ENCODE results near the gene EIF2AK2.

Gene EIF2AK2

DNA sequence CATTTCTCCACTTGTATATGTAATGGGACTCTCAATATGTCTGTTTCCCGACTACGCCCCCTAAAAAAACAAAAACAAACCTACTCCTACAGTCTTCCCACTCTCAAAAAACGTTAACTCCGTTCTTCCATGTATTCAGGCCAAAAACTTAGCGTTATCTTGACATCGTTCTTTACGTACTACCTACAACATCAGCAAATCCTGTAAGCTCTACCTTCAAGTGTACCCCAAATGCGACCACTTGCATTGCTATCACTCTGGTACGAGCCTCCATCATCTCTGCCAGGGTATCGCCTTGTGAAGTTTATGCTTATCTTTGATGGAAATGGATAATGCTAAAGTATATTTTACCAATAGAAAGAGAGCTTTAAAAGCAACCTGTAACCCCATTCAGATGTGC, 72.0 kb downstream of the EIF2AK2 start:
- H3K9me3 ChIP-seq (ENCODE audit: control insufficient read depth in 5 of 5, low read length in 5 of 5), result no peaks in the 10 kb centered on the region
- H3K27me3 ChIP-seq (ENCODE audit: control insufficient read depth in 5 of 5, insufficient read depth in 4 of 5, low read length in 5 of 5), result no peaks in the 10 kb centered on the region
- peaks cover 0 to 74% (median 64%) of the 10 kb centered on the region in 5 donors for H3K4me1 ChIP-seq (ENCODE audit: control insufficient read depth in 5 of 5, insufficient read depth in 5 of 5, low read length in 5 of 5)
- peak overlapping the region; percentile 74 for H3K27ac ChIP-seq (ENCODE audit: low read depth, low read length)
- peaks cover 8 to 18% (median 15%) of the 10 kb centered on the region in 5 donors for H3K36me3 ChIP-seq (ENCODE audit: control insufficient read depth in 5 of 5, insufficient read depth in 5 of 5, low read length in 5 of 5)
- H3K4me3 ChIP-seq (ENCODE audit: low read depth in 1 of 5, low read length in 5 of 5), result peak overlapping the region; percentile 93 to 100 (median 99)
- H3K9ac ChIP-seq (ENCODE audit: low read length in 5 of 5), result peak overlapping the region; percentile 70 to 96 (median 85)

DNA sequence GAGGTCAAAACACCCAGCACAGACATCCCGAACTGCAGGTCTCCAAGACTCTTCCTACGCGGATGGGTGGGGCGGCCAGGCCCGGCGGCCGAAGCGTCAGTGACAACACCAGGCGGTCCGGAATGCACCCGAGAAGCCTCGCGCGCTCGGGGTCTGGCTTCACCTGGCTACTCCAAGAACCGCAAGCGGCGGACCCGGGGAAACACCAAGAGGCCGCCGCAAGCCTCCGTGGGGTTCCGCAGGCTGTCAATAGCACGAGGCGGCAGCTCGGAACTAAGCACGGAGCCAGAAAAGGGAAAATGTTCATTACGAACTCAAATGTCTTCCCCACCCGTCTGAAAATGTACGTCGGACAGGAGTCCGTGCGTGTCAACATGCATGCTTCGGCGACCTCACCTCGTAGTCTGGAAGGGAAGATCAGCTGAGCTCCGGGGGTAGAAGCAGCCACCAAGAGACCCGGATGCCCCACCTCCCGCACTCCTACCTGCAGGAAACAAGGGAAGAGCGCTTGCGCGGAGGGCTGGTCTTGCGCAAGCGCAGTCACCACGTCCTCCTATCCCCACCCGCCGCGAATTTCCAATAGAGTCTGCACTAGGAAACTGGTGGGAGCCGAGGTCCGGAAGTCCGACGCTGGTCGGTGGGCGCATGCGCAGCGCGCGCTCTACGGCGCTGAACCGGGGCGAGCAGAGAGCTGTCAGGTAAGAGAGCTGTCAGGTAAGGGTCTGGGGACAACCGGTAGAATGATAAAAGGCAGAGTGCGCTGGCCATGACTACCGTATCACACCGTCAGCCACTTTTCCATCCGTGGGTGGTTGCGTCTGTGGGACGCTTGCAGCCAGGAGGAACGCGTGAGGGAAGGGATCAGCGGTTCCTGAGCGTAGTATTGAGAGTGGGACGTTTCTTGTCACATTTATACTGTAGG, 72.6 kb downstream of the EIF2AK2 start, which contains the start of the genes GPATCH11 and HEATR5B:
GPATCH11 (plus strand) TSS at position 646 of the 922 bp plus-strand sequence. CDS start 3,864 bp downstream, outside the sequence.
HEATR5B (minus strand) TSS at position 500 of the 922 bp plus-strand sequence. CDS start 958 bp downstream, outside the sequence.
- Histone ChIP-seq H3K36me3 (ENCODE audit: control insufficient read depth in 5 of 5, insufficient read depth in 5 of 5, low read length in 5 of 5) (peaks cover 2 to 14% (median 12%) of the 10 kb centered on the region in 5 donors), H3K4me3 (ENCODE audit: low read depth in 1 of 5, low read length in 5 of 5) (peak within 1 kb of the TSS; percentile 93 to 100 (median 99)), H3K9ac (ENCODE audit: low read length in 5 of 5) (peak within 1 kb of the TSS; percentile 70 to 96 (median 85)), H3K27me3 (ENCODE audit: control insufficient read depth in 5 of 5, insufficient read depth in 4 of 5, low read length in 5 of 5) (no peaks in the 10 kb centered on the region), H3K9me3 (ENCODE audit: control insufficient read depth in 5 of 5, low read length in 5 of 5) (no peaks in the 10 kb centered on the region), H3K4me1 (ENCODE audit: control insufficient read depth in 5 of 5, insufficient read depth in 5 of 5, low read length in 5 of 5) (peaks cover 0 to 74% (median 64%) of the 10 kb centered on the region in 5 donors), H3K27ac (ENCODE audit: low read depth, low read length) (peak within 1 kb of the TSS; percentile 74)

DNA sequence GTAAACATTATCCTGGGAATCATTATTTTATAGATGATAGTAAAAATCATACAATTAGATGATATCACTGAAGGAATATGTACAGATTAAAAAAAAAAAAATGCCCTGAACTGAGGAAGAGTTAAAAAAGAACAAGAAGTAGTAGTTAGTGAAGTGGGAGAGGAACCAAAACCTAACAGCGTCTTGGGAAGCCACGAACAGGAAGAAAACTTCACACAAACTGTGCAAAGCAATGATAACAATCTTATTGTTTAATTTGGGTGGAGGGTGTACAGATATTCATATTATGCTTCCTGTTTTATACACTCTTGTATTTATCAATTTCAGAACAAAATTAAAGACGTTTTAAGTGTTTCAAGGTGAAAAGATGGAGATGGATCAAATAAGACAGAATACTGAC, 76.1 kb downstream of the EIF2AK2 start:
- H3K4me3 ChIP-seq (ENCODE audit: low read depth in 1 of 5, low read length in 5 of 5), result no peak overlapping the region
- H3K9me3 ChIP-seq (ENCODE audit: control insufficient read depth in 5 of 5, low read length in 5 of 5), result no peaks in the 10 kb centered on the region
- no peaks in the 10 kb centered on the region for H3K27me3 ChIP-seq (ENCODE audit: control insufficient read depth in 5 of 5, insufficient read depth in 4 of 5, low read length in 5 of 5)
- peaks cover 0 to 47% (median 43%) of the 10 kb centered on the region in 5 donors for H3K4me1 ChIP-seq (ENCODE audit: control insufficient read depth in 5 of 5, insufficient read depth in 5 of 5, low read length in 5 of 5)
- H3K27ac ChIP-seq (ENCODE audit: low read depth, low read length), result no peak overlapping the region
- peaks cover 12 to 34% (median 30%) of the 10 kb centered on the region in 5 donors for H3K36me3 ChIP-seq (ENCODE audit: control insufficient read depth in 5 of 5, insufficient read depth in 5 of 5, low read length in 5 of 5)
- H3K9ac ChIP-seq (ENCODE audit: low read length in 5 of 5), result no peak overlapping the region

DNA sequence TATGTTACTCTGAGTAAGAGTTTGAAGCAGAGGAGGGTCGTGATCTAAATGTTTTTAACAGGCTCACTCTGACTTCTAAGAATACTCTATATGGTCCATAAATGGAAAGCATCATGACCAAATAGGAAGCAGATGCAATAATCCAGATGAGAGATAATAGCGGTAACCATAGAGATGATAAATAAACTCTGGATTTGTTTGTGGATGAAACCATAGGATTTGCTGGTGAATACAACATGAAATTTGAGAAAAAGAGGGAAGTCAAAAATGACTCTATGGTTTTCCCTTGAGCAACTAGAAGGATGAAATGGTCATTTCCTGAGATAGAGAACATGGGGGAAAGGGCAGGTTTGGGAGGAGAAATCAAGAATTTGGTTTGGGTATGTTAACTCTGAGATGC, 76.5 kb downstream of the EIF2AK2 start:
- H3K4me3 ChIP-seq (ENCODE audit: low read depth in 1 of 5, low read length in 5 of 5), result no peak overlapping the region
- H3K4me1 ChIP-seq (ENCODE audit: control insufficient read depth in 5 of 5, insufficient read depth in 5 of 5, low read length in 5 of 5), result peaks cover 0 to 43% (median 39%) of the 10 kb centered on the region in 5 donors
- H3K9me3 ChIP-seq (ENCODE audit: control insufficient read depth in 5 of 5, low read length in 5 of 5), result no peaks in the 10 kb centered on the region
- peaks cover 14 to 38% (median 34%) of the 10 kb centered on the region in 5 donors for H3K36me3 ChIP-seq (ENCODE audit: control insufficient read depth in 5 of 5, insufficient read depth in 5 of 5, low read length in 5 of 5)
- H3K9ac ChIP-seq (ENCODE audit: low read length in 5 of 5), result no peak overlapping the region
- H3K27ac ChIP-seq (ENCODE audit: low read depth, low read length), result no peak overlapping the region
- no peaks in the 10 kb centered on the region for H3K27me3 ChIP-seq (ENCODE audit: control insufficient read depth in 5 of 5, insufficient read depth in 4 of 5, low read length in 5 of 5)

DNA sequence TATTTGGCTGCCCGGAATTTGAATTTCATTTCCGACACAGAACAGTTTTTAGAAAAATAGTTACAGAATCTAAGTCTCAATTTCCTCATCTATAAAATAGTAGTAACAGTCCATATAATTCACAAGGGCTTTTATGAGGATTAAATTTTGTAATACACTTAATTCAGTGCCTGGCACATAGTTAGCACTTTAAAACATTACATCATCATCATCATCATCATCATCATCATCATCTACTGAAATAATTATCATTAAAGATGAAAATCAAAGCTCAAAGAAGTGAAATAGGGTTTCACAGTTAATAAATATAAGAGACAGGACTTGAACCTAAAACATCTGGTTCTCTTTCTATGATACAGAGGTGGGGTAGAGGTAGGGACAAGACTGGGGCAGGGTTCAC, 85.8 kb downstream of the EIF2AK2 start:
- Histone ChIP-seq H3K9ac (ENCODE audit: low read length in 5 of 5) (no peak overlapping the region), H3K36me3 (ENCODE audit: control insufficient read depth in 5 of 5, insufficient read depth in 5 of 5, low read length in 5 of 5) (peaks cover 32 to 64% (median 44%) of the 10 kb centered on the region in 5 donors), H3K9me3 (ENCODE audit: control insufficient read depth in 5 of 5, low read length in 5 of 5) (no peaks in the 10 kb centered on the region), H3K27me3 (ENCODE audit: control insufficient read depth in 5 of 5, insufficient read depth in 4 of 5, low read length in 5 of 5) (no peaks in the 10 kb centered on the region), H3K4me3 (ENCODE audit: low read depth in 1 of 5, low read length in 5 of 5) (no peak overlapping the region), H3K27ac (ENCODE audit: low read depth, low read length) (no peak overlapping the region), H3K4me1 (ENCODE audit: control insufficient read depth in 5 of 5, insufficient read depth in 5 of 5, low read length in 5 of 5) (no peaks in the 10 kb centered on the region)

DNA sequence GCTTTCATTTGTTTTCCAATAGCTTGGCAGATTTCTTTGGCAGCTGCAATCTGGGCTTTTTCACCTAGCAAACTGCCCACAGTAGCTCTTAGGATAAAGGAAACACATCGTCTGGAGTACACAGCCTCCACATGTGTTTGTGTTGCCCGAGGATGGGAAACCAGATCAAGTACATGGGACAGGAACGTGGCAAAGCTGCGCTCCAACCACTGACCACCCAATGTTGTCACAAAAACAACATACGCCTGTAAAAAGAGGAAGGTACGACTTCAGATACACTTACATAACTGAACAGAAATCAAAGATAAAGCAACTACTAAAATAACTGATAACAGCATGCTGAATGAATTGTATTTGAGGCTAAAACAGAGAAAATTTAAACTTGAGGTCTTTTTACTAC, 88.1 kb downstream of the EIF2AK2 start:
- no peaks in the 10 kb centered on the region for H3K4me1 ChIP-seq (ENCODE audit: control insufficient read depth in 5 of 5, insufficient read depth in 5 of 5, low read length in 5 of 5)
- H3K27ac ChIP-seq (ENCODE audit: low read depth, low read length), result no peak overlapping the region
- H3K27me3 ChIP-seq (ENCODE audit: control insufficient read depth in 5 of 5, insufficient read depth in 4 of 5, low read length in 5 of 5), result no peaks in the 10 kb centered on the region
- no peak overlapping the region for H3K9ac ChIP-seq (ENCODE audit: low read length in 5 of 5)
- no peak overlapping the region for H3K4me3 ChIP-seq (ENCODE audit: low read depth in 1 of 5, low read length in 5 of 5)
- H3K9me3 ChIP-seq (ENCODE audit: control insufficient read depth in 5 of 5, low read length in 5 of 5), result no peaks in the 10 kb centered on the region
- peaks cover 29 to 68% (median 55%) of the 10 kb centered on the region in 5 donors for H3K36me3 ChIP-seq (ENCODE audit: control insufficient read depth in 5 of 5, insufficient read depth in 5 of 5, low read length in 5 of 5)

DNA sequence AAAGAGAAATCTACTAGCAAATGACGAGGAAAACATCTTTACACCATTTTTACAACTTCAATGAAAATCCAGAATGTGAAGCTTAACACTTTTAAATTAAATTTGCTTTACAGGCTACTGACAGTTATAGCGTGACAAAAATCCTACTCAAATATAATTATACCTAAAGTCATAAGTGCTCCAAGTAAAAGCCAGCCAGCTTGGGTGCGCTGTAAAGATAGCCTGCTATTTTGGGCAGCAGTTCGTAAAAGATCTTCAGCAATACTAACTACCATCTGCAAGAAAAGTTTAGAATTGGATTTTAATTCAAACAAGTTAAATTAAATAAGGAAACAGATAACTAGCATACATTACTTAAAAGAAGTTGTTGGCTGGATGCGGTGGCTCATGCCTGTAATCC, 95.0 kb downstream of the EIF2AK2 start:
- no peaks in the 10 kb centered on the region for H3K9me3 ChIP-seq (ENCODE audit: control insufficient read depth in 5 of 5, low read length in 5 of 5)
- H3K36me3 ChIP-seq (ENCODE audit: control insufficient read depth in 5 of 5, insufficient read depth in 5 of 5, low read length in 5 of 5), result peaks cover 60 to 81% (median 70%) of the 10 kb centered on the region in 5 donors
- no peak overlapping the region for H3K9ac ChIP-seq (ENCODE audit: low read length in 5 of 5)
- no peaks in the 10 kb centered on the region for H3K27me3 ChIP-seq (ENCODE audit: control insufficient read depth in 5 of 5, insufficient read depth in 4 of 5, low read length in 5 of 5)
- H3K4me3 ChIP-seq (ENCODE audit: low read depth in 1 of 5, low read length in 5 of 5), result no peak overlapping the region
- H3K27ac ChIP-seq (ENCODE audit: low read depth, low read length), result no peak overlapping the region
- no peaks in the 10 kb centered on the region for H3K4me1 ChIP-seq (ENCODE audit: control insufficient read depth in 5 of 5, insufficient read depth in 5 of 5, low read length in 5 of 5)

DNA sequence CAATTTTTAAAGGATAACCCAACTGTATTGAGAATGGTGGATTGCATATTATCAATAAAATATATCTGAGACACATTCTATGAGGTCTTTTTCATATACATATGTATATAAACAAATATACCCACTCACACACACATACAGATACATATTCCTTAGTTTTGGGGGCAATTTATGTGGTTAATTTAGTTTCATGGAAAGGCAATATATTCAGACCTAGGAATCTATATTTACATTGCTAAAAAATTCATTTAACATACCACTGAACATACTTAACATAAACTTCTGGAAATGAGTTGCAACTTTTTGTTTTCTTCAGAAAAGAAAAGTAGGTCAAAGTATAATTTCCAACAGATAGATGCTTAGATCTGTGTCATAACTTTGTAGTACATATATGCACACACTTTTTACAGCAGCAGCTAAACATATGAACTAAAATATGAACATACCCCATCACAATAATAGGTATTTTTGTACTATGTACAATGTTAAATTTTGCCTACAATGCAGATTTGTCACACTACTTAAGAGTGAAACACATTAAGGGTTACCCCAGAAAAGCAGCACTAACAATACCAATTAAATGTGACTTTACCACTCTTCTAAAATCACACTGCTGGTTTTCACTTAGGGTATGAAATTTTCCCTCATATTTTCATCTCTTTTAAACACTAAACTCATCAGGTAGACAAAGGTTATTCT, 95.6 kb downstream of the EIF2AK2 start:
- H3K4me1 ChIP-seq (ENCODE audit: control insufficient read depth in 5 of 5, insufficient read depth in 5 of 5, low read length in 5 of 5), result no peaks in the 10 kb centered on the region
- H3K36me3 ChIP-seq (ENCODE audit: control insufficient read depth in 5 of 5, insufficient read depth in 5 of 5, low read length in 5 of 5), result peaks cover 61 to 86% (median 75%) of the 10 kb centered on the region in 5 donors
- no peak overlapping the region for H3K9ac ChIP-seq (ENCODE audit: low read length in 5 of 5)
- H3K9me3 ChIP-seq (ENCODE audit: control insufficient read depth in 5 of 5, low read length in 5 of 5), result no peaks in the 10 kb centered on the region
- H3K4me3 ChIP-seq (ENCODE audit: low read depth in 1 of 5, low read length in 5 of 5), result no peak overlapping the region
- H3K27me3 ChIP-seq (ENCODE audit: control insufficient read depth in 5 of 5, insufficient read depth in 4 of 5, low read length in 5 of 5), result no peaks in the 10 kb centered on the region
- no peak overlapping the region for H3K27ac ChIP-seq (ENCODE audit: low read depth, low read length)

DNA sequence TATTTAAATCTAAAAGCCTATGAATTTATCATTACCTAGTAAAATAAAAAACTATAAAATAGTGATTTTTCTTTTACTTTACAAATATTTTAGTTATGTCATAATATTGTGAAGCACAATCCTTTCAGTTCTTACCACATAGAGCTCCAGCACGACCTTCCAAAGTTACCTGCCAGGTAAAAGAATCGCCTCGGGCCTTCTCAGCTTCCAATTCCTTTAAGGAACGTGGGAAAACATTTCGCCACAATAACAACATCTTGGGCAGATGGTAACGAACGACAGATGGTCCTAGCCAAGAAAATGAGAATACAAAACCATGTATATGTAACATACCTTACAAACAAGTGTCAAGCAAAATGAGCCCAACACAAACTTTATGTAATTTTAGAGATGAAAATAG, 96.3 kb downstream of the EIF2AK2 start:
- Histone ChIP-seq H3K36me3 (ENCODE audit: control insufficient read depth in 5 of 5, insufficient read depth in 5 of 5, low read length in 5 of 5) (peaks cover 62 to 86% (median 75%) of the 10 kb centered on the region in 5 donors), H3K27me3 (ENCODE audit: control insufficient read depth in 5 of 5, insufficient read depth in 4 of 5, low read length in 5 of 5) (no peaks in the 10 kb centered on the region), H3K4me1 (ENCODE audit: control insufficient read depth in 5 of 5, insufficient read depth in 5 of 5, low read length in 5 of 5) (no peaks in the 10 kb centered on the region), H3K4me3 (ENCODE audit: low read depth in 1 of 5, low read length in 5 of 5) (no peak overlapping the region), H3K27ac (ENCODE audit: low read depth, low read length) (no peak overlapping the region), H3K9ac (ENCODE audit: low read length in 5 of 5) (no peak overlapping the region), H3K9me3 (ENCODE audit: control insufficient read depth in 5 of 5, low read length in 5 of 5) (no peaks in the 10 kb centered on the region)

DNA sequence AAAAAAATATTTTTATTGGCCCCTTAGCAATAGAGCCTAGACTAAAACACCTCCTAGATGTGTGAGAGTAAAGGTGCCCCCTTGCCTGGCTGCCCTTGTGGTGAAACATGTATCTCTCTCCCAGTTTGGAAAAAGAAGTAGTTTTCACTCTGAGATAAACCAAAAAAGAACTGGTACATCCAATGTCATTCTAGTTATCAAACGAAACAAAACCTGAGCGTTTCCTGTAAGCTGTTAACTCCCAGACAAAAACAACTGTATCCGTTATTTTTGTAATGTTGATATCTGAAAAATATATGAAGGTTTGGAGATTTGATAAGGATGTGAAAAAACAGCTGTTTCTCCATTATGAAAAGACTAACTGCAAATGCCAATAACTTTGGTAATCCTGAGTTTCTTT, 96.9 kb downstream of the EIF2AK2 start:
- no peaks in the 10 kb centered on the region for H3K9me3 ChIP-seq (ENCODE audit: control insufficient read depth in 5 of 5, low read length in 5 of 5)
- peaks cover 66 to 81% (median 74%) of the 10 kb centered on the region in 5 donors for H3K36me3 ChIP-seq (ENCODE audit: control insufficient read depth in 5 of 5, insufficient read depth in 5 of 5, low read length in 5 of 5)
- no peak overlapping the region for H3K27ac ChIP-seq (ENCODE audit: low read depth, low read length)
- no peaks in the 10 kb centered on the region for H3K4me1 ChIP-seq (ENCODE audit: control insufficient read depth in 5 of 5, insufficient read depth in 5 of 5, low read length in 5 of 5)
- H3K9ac ChIP-seq (ENCODE audit: low read length in 5 of 5), result no peak overlapping the region
- H3K4me3 ChIP-seq (ENCODE audit: low read depth in 1 of 5, low read length in 5 of 5), result no peak overlapping the region
- no peaks in the 10 kb centered on the region for H3K27me3 ChIP-seq (ENCODE audit: control insufficient read depth in 5 of 5, insufficient read depth in 4 of 5, low read length in 5 of 5)
